ENCODE results near the gene GEMIN8. TPM values are rescaled to one million over a fixed set of nuclear protein-coding genes. Genes with fewer than 3 reads are reported as not detected.

The GEMIN8 gene
- total RNA-seq, 1 experiment from 2014 or later: 9.2 TPM

Other genes with a start within 250 kb of the GEMIN8 start
- gene GPM6B, start 212.8 kb downstream of the GEMIN8 start, total RNA-seq (2014; rRNA removed; shearing (Covaris generic)): not detected in 2 replicates